MM.1S (cell line): Measurements from ENCODE around the gene P3H2.

Source experiments
- DNase-seq: peaks from one replicate; pipeline ENCODE4 v3.0.0-alpha.2; 2015
- H2AFZ ChIP-seq: fragments of 300-600 bp; sonication (generic); 2 replicates; pipeline ENCODE4 v1.6.0; 2016; ENCODE audit warnings: antibody characterized with exemption, low read length
- H3F3A ChIP-seq: fragments of 300-600 bp; sonication (generic); 2 replicates; pipeline ENCODE4 v1.6.1; 2016; ENCODE audit warnings: mild to moderate bottlenecking, antibody characterized with exemption, low read length, moderate library complexity, mixed read lengths; ENCODE audit not compliant: insufficient read depth
- H3K27ac ChIP-seq: fragments of 300-600 bp; sonication (generic); 2 replicates; pipeline ENCODE4 v1.5.1; 2016; ENCODE audit warnings: mild to moderate bottlenecking, low read length
- H3K27me3 ChIP-seq: fragments of 300-600 bp; sonication (generic); replicated peaks from 2 replicates; pipeline ENCODE4 v1.6.0; 2016; ENCODE audit warnings: low read length; ENCODE audit not compliant: insufficient read depth
- H3K36me3 ChIP-seq: fragments of 300-600 bp; sonication (generic); replicated peaks from 2 replicates; pipeline ENCODE4 v1.6.1; 2016; ENCODE audit warnings: mild to moderate bottlenecking, low read length, mixed read lengths; ENCODE audit not compliant: insufficient read depth
- H3K4me1 ChIP-seq: fragments of 300-600 bp; sonication (generic); 2 replicates; pipeline ENCODE4 v1.6.1; 2016; ENCODE audit warnings: low read length, mixed read lengths
- H3K4me2 ChIP-seq: fragments of 300-600 bp; sonication (generic); 2 replicates; pipeline ENCODE4 v1.6.0; 2016; ENCODE audit warnings: low read depth, low read length
- H3K4me3 ChIP-seq: fragments of 300-600 bp; sonication (generic); 2 replicates; pipeline ENCODE4 v1.5.1; 2016; ENCODE audit warnings: low read length, mixed read lengths
- H3K79me2 ChIP-seq: fragments of 300-600 bp; sonication (generic); 2 replicates; pipeline ENCODE4 v1.6.1; 2016; ENCODE audit warnings: mixed run types, low read length, mixed read lengths
- H3K9ac ChIP-seq: fragments of 300-600 bp; sonication (generic); 2 replicates; pipeline ENCODE4 v1.6.1; 2016; ENCODE audit warnings: low read length, mixed read lengths
- H3K9me2 ChIP-seq: fragments of 300-600 bp; sonication (generic); replicated peaks from 2 replicates; pipeline ENCODE4 v1.6.1; 2016; ENCODE audit warnings: mild to moderate bottlenecking, low read length, mixed read lengths; ENCODE audit not compliant: insufficient read depth
- H3K9me3 ChIP-seq: fragments of 300-600 bp; sonication (generic); replicated peaks from 2 replicates; pipeline ENCODE4 v1.6.1; 2016; ENCODE audit warnings: mild to moderate bottlenecking, low read length, mixed read lengths; ENCODE audit not compliant: insufficient read depth
- H4K20me1 ChIP-seq: fragments of 300-600 bp; sonication (generic); 2 replicates; pipeline ENCODE4 v1.6.1; 2016; ENCODE audit warnings: mild to moderate bottlenecking, low read length, moderate library complexity, mixed read lengths; ENCODE audit not compliant: insufficient read depth
- CTCF ChIP-seq: fragments of 300-600 bp; sonication (generic); IDR thresholded peaks from 2 replicates; pipeline ENCODE4 v1.5.1; 2016; ENCODE audit warnings: antibody characterized with exemption, low read length, mixed read lengths
- EZH2 ChIP-seq: fragments of 300-600 bp; sonication (generic); optimal IDR thresholded peaks from 2 replicates; pipeline ENCODE3; 2017; ENCODE audit warnings: low read depth, mild to moderate bottlenecking, antibody characterized with exemption, low read length, mixed read lengths
- EZH2phosphoT487 ChIP-seq: fragments of 300-600 bp; sonication (generic); IDR thresholded peaks from 2 replicates; pipeline ENCODE4 v1.6.1; 2018; ENCODE audit warnings: antibody characterized with exemption, low read length

The P3H2 gene

DNA sequence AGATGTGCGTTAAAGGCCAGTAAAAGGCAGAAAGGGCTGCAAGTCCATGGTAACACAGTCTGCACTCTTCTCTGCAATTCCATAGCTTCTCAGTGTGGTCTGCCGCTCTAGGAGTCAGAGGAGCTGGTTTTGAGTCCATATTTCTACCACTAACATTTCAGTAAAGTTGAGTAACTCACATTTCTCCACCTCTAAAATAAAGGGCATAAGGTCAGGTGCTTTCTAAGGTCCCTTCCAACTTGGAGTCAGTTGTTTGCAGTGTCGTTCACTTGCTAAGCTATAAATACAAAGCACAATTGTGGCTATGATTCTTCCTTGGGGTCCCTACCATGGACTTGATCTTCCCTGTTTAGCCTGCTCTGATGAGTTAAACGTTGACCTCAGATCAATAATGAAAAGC, 171.1 kb downstream of the P3H2 start:
- no peak overlapping the region for H3K27ac ChIP-seq
- no peaks in the 10 kb centered on the region for H3K79me2 ChIP-seq
- TF ChIP-seq EZH2 (no peak), EZH2phosphoT487 (no peak), CTCF (no peak)
- no peaks in the 10 kb centered on the region for H3F3A ChIP-seq
- no peaks in the 10 kb centered on the region for H3K36me3 ChIP-seq
- H3K4me3 ChIP-seq: no peak overlapping the region
- no peak for DNase-seq
- no peak overlapping the region for H3K4me2 ChIP-seq
- no peaks in the 10 kb centered on the region for H3K4me1 ChIP-seq
- H3K27me3 ChIP-seq: no peaks in the 10 kb centered on the region
- no peaks in the 10 kb centered on the region for H3K9me2 ChIP-seq
- H2AFZ ChIP-seq: no peak overlapping the region
- H3K9me3 ChIP-seq: no peaks in the 10 kb centered on the region
- no peak overlapping the region for H3K9ac ChIP-seq
- H4K20me1 ChIP-seq: no peaks in the 10 kb centered on the region

GRCh38 chr3:189948724-189949045, 172.0 kb downstream of the P3H2 start:
- Histone ChIP-seq H3K9ac (no peak overlapping the region), H3K9me2 (no peaks in the 10 kb centered on the region), H3K36me3 (no peaks in the 10 kb centered on the region), H3K4me3 (no peak overlapping the region), H3K4me2 (no peak overlapping the region), H3K27ac (no peak overlapping the region), H3K9me3 (no peaks in the 10 kb centered on the region), H4K20me1 (no peaks in the 10 kb centered on the region), H3K27me3 (no peaks in the 10 kb centered on the region), H3F3A (no peaks in the 10 kb centered on the region), H2AFZ (no peak overlapping the region), H3K79me2 (no peaks in the 10 kb centered on the region), H3K4me1 (no peaks in the 10 kb centered on the region)
- DNase-seq: no peak
- TF ChIP-seq EZH2: no peak
- TF ChIP-seq CTCF: no peak
- no peak for TF ChIP-seq EZH2phosphoT487

DNA sequence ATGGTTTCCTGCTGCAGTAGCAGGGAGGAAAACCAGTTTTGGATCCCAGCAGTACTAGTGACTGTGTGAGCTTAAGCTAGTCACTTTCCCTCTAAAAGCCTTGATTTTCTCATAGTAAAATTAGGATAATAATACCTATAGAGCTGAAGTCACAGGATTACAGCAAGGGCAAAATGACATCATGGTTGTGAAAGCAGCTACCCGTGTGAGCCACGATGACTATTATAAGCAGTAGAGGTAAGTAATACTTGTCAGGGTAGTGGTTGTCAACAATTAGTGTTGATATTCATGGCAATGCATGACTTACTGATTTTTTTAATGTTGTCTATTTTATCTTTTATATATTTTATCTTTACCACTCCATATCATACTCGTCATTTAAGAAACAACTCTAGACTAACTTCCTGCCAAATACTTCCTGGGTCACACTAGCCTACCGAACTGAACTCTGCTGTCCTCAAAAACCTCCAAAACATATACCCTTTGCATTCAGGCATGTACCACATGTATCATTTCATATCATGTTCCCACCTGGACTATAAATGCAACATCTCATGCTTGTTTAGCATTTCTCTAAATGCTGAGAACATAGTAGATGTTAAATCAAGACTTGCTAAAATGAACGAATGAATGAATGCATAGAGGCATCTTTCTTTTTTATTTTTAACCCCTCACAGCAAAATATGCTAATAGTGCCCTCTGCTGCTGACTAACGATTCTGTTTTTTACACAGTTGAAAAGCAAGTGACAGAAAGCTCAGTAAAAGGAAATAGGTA, 172.6 kb downstream of the P3H2 start:
- H3K4me3 ChIP-seq: no peak overlapping the region
- no peak overlapping the region for H3K9ac ChIP-seq
- no peak overlapping the region for H3K4me2 ChIP-seq
- no peaks in the 10 kb centered on the region for H3K27me3 ChIP-seq
- no peaks in the 10 kb centered on the region for H3K9me2 ChIP-seq
- H3K27ac ChIP-seq: no peak overlapping the region
- H3K36me3 ChIP-seq: no peaks in the 10 kb centered on the region
- peak; percentile 45 for DNase-seq
- TF ChIP-seq EZH2phosphoT487 (no peak), CTCF (peak; percentile 74)
- H4K20me1 ChIP-seq: no peaks in the 10 kb centered on the region
- no peaks in the 10 kb centered on the region for H3K79me2 ChIP-seq
- H3F3A ChIP-seq: no peaks in the 10 kb centered on the region
- no peaks in the 10 kb centered on the region for H3K4me1 ChIP-seq
- no peaks in the 10 kb centered on the region for H3K9me3 ChIP-seq
- H2AFZ ChIP-seq: no peak overlapping the region
